Neural cell (in vitro differentiated cells): ENCODE results near the gene MDFIC2. TPM values are rescaled to one million over a fixed set of nuclear protein-coding genes. Genes with fewer than 3 reads are reported as not detected.

Source experiments
- H2AFZ ChIP-seq: fragments of 200-600, 300-800 bp; sonication (generic), shearing (Covaris generic); 2 replicates; pipeline ENCODE4 v1.6.0; 2014; ENCODE audit warnings: low read depth, mild to moderate bottlenecking, antibody characterized with exemption, low read length, moderate library complexity
- H3F3A ChIP-seq: fragments of 200-600 bp; shearing (Covaris generic); 2 replicates; pipeline ENCODE4 v1.6.1; 2016; ENCODE audit warnings: mild to moderate bottlenecking, moderate library complexity, mixed read lengths, antibody characterized with exemption, low read length; ENCODE audit not compliant: insufficient read depth, poor library complexity, severe bottlenecking
- H3K27ac ChIP-seq: fragments of 200-600, 300-800 bp; sonication (generic), shearing (Covaris generic); 2 replicates; pipeline ENCODE4 v1.5.1; 2014; ENCODE audit warnings: mild to moderate bottlenecking, low read length, moderate library complexity
- H3K27me3 ChIP-seq: fragments of 300-800, 200-600 bp; sonication (generic), shearing (Covaris generic); 2 replicates; pipeline ENCODE4 v1.6.0; 2014; ENCODE audit warnings: mild to moderate bottlenecking, low read depth, low read length, moderate library complexity; ENCODE audit not compliant: insufficient read depth
- H3K36me3 ChIP-seq: fragments of 300-800, 200-600 bp; sonication (generic), shearing (Covaris generic); 2 replicates; pipeline ENCODE4 v1.5.1; 2014; ENCODE audit warnings: mild to moderate bottlenecking, antibody characterized with exemption, low read length, moderate library complexity; ENCODE audit not compliant: insufficient read depth
- H3K4me2 ChIP-seq: fragments of 300-800, 200-600 bp; sonication (generic), shearing (Covaris generic); 2 replicates; pipeline ENCODE4 v1.6.0; 2014; ENCODE audit warnings: mild to moderate bottlenecking, low read length
- H3K4me3 ChIP-seq: fragments of 300-800, 200-600 bp; sonication (generic), shearing (Covaris generic); 2 replicates; pipeline ENCODE4 v1.5.1; 2014; ENCODE audit warnings: mild to moderate bottlenecking, low read length, moderate library complexity
- H3K79me2 ChIP-seq: fragments of 200-600 bp; shearing (Covaris generic); replicated peaks from 2 replicates; pipeline ENCODE4 v1.6.0; 2014; ENCODE audit warnings: mild to moderate bottlenecking, low read length, moderate library complexity; ENCODE audit not compliant: insufficient read depth
- H3K9ac ChIP-seq: fragments of 300-800, 200-600 bp; sonication (generic), shearing (Covaris generic); 2 replicates; pipeline ENCODE4 v1.6.1; 2016; ENCODE audit warnings: mild to moderate bottlenecking, low read length, mixed read lengths
- H3K9me2 ChIP-seq: fragments of 200-600 bp; shearing (Covaris generic); 2 replicates; pipeline ENCODE4 v1.6.1; 2016; ENCODE audit warnings: mild to moderate bottlenecking, low read length, mixed read lengths; ENCODE audit not compliant: insufficient read depth
- H3K9me3 ChIP-seq: fragments of 200-600, 300-800 bp; sonication (generic), shearing (Covaris generic); 2 replicates; pipeline ENCODE4 v1.6.1; 2016; ENCODE audit warnings: mild to moderate bottlenecking, mixed run types, low read length, moderate library complexity, mixed read lengths
- H4K20me1 ChIP-seq: fragments of 200-600 bp; shearing (Covaris generic); 2 replicates; pipeline ENCODE4 v1.6.1; 2016; ENCODE audit warnings: mild to moderate bottlenecking, mixed run types; ENCODE audit not compliant: insufficient read depth
- EP300 ChIP-seq: fragments of 450-650 bp; conservative IDR thresholded peaks from 2 replicates; pipeline ENCODE4 v1.6.1; 2014; ENCODE audit warnings: antibody characterized with exemption, mild to moderate bottlenecking, moderate library complexity; ENCODE audit not compliant: poor library complexity, severe bottlenecking
- EZH2 ChIP-seq: fragments of 200-600, 300-800 bp; shearing (Covaris generic), sonication (generic); IDR thresholded peaks from 2 replicates; pipeline ENCODE4 v1.6.1; 2014; ENCODE audit warnings: antibody characterized with exemption, low read length, borderline replicate concordance, mild to moderate bottlenecking; ENCODE audit not compliant: insufficient read depth, poor library complexity, severe bottlenecking
- MXI1 ChIP-seq: fragments of 450-650 bp; conservative IDR thresholded peaks from 2 replicates; pipeline ENCODE4 v1.6.1; 2014; ENCODE audit warnings: antibody characterized with exemption, mild to moderate bottlenecking; ENCODE audit not compliant: poor library complexity, severe bottlenecking
- POLR2AphosphoS5 ChIP-seq: IDR thresholded peaks from 2 replicates; pipeline ENCODE4 v1.6.1; 2012
- RAD21 ChIP-seq: fragments of 450-650 bp; conservative IDR thresholded peaks from 2 replicates; pipeline ENCODE4 v1.6.1; 2014; ENCODE audit warnings: antibody characterized with exemption, mild to moderate bottlenecking, moderate library complexity
- SMC3 ChIP-seq: fragments of 450-650 bp; conservative IDR thresholded peaks from 2 replicates; pipeline ENCODE4 v1.6.1; 2014; ENCODE audit warnings: antibody characterized with exemption, mild to moderate bottlenecking, moderate library complexity; ENCODE audit not compliant: poor library complexity
- TAF1 ChIP-seq: IDR thresholded peaks from 2 replicates; pipeline ENCODE4 v1.6.1; 2012; ENCODE audit warnings: low read depth
- polyA plus RNA-seq: library from polyadenylated mRNA; depleted of rRNA; stranded (reverse); fragments of >200 nt; gene quantifications from 2 replicates; pipeline ENCODE4 v1.2.3, GENCODE V29; 2014
- TF ChIP-seq, protein P1 (sequence below): IDR thresholded peaks from 2 replicates; pipeline ENCODE4 v1.6.1; 2012; ENCODE audit warnings: borderline replicate concordance
- TF ChIP-seq, protein P2 (sequence below): fragments of 450-650 bp; IDR thresholded peaks from 2 replicates; pipeline ENCODE4 v1.5.1; 2014; ENCODE audit warnings: antibody characterized with exemption, mild to moderate bottlenecking, moderate library complexity; ENCODE audit not compliant: poor library complexity, severe bottlenecking

The MDFIC2 gene
- polyA plus RNA-seq, 1 donor from 2014 or later, result not detected

DNA sequence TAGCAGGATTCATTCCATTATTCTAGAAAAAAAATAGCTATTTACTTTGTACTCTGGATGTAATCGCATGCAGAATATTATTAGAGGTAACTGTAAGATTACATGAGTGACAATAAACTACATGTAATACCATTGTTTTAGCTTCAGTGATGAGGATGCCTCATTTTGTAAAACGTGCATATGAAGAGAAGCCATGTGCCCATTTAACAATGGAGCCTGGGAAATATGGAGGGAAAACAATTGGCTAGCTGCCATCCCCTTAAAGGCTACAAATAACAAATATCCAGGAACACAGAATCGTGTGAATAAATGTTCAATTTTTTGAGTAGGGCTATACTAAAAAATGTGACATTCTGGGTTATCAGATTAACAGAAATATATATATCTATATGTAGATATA is 161.8 kb downstream of the MDFIC2 start:
- Histone ChIP-seq H3K9me3 (no peaks in the 10 kb centered on the region), H3K9me2 (no peaks in the 10 kb centered on the region), H3K27me3 (no peaks in the 10 kb centered on the region), H3K4me2 (no peak overlapping the region), H3K36me3 (no peaks in the 10 kb centered on the region), H2AFZ (no peak overlapping the region), H3K9ac (no peak overlapping the region), H4K20me1 (no peaks in the 10 kb centered on the region), H3K27ac (no peak overlapping the region), H3K79me2 (no peaks in the 10 kb centered on the region), H3K4me3 (no peak overlapping the region), H3F3A (no peaks in the 10 kb centered on the region)
- TF ChIP-seq, protein P1, sequence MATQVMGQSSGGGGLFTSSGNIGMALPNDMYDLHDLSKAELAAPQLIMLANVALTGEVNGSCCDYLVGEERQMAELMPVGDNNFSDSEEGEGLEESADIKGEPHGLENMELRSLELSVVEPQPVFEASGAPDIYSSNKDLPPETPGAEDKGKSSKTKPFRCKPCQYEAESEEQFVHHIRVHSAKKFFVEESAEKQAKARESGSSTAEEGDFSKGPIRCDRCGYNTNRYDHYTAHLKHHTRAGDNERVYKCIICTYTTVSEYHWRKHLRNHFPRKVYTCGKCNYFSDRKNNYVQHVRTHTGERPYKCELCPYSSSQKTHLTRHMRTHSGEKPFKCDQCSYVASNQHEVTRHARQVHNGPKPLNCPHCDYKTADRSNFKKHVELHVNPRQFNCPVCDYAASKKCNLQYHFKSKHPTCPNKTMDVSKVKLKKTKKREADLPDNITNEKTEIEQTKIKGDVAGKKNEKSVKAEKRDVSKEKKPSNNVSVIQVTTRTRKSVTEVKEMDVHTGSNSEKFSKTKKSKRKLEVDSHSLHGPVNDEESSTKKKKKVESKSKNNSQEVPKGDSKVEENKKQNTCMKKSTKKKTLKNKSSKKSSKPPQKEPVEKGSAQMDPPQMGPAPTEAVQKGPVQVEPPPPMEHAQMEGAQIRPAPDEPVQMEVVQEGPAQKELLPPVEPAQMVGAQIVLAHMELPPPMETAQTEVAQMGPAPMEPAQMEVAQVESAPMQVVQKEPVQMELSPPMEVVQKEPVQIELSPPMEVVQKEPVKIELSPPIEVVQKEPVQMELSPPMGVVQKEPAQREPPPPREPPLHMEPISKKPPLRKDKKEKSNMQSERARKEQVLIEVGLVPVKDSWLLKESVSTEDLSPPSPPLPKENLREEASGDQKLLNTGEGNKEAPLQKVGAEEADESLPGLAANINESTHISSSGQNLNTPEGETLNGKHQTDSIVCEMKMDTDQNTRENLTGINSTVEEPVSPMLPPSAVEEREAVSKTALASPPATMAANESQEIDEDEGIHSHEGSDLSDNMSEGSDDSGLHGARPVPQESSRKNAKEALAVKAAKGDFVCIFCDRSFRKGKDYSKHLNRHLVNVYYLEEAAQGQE, result no peak
- TF ChIP-seq EP300, result no peak
- no peak for TF ChIP-seq POLR2AphosphoS5
- TF ChIP-seq EZH2, result no peak
- TF ChIP-seq SMC3, result no peak
- no peak for TF ChIP-seq TAF1
- TF ChIP-seq RAD21, result no peak
- TF ChIP-seq, protein P2, sequence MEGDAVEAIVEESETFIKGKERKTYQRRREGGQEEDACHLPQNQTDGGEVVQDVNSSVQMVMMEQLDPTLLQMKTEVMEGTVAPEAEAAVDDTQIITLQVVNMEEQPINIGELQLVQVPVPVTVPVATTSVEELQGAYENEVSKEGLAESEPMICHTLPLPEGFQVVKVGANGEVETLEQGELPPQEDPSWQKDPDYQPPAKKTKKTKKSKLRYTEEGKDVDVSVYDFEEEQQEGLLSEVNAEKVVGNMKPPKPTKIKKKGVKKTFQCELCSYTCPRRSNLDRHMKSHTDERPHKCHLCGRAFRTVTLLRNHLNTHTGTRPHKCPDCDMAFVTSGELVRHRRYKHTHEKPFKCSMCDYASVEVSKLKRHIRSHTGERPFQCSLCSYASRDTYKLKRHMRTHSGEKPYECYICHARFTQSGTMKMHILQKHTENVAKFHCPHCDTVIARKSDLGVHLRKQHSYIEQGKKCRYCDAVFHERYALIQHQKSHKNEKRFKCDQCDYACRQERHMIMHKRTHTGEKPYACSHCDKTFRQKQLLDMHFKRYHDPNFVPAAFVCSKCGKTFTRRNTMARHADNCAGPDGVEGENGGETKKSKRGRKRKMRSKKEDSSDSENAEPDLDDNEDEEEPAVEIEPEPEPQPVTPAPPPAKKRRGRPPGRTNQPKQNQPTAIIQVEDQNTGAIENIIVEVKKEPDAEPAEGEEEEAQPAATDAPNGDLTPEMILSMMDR, result no peak
- no peak for TF ChIP-seq MXI1

DNA sequence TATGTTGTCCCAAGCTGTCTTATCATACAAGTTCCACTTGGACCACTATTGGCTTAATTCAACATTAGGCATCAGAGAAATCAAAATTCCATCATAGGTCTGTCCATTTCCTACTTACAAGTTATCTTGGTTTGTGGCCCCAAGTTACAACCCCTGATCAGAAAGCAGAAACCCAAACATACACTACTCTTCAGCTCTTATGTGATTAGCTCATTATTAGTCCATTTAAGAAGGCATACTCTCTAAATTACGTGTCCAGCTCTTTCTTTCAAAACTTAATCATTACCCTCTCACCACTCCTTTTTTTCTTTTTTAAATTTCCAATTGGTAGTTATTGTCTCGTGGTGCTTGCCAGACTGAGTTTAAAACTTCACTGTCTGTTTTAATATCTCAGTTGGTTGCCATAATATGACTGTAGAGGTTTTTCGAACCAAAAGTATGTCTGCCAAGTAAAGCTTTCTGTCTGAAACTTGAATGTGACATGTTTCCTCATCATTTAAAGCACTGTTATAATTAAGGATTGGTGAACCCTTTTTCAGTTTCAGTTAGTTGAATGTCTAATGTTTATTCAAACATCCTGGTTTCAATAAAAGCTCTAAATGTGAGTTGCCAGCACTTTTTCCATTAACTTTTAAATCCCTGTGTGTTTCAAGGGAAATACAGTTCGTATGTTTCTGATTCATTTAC is 162.6 kb downstream of the MDFIC2 start:
- H2AFZ ChIP-seq, result no peak overlapping the region
- H3K27ac ChIP-seq, result no peak overlapping the region
- peaks cover 3% of the 10 kb centered on the region for H3K9me3 ChIP-seq
- no peaks in the 10 kb centered on the region for H3K79me2 ChIP-seq
- no peaks in the 10 kb centered on the region for H3K27me3 ChIP-seq
- H3K36me3 ChIP-seq, result no peaks in the 10 kb centered on the region
- H3K9me2 ChIP-seq, result no peaks in the 10 kb centered on the region
- H3F3A ChIP-seq, result no peaks in the 10 kb centered on the region
- H3K4me3 ChIP-seq, result no peak overlapping the region
- no peak overlapping the region for H3K4me2 ChIP-seq
- no peaks in the 10 kb centered on the region for H4K20me1 ChIP-seq
- TF ChIP-seq MXI1, result no peak
- TF ChIP-seq, protein P1, result no peak
- TF ChIP-seq SMC3, result no peak
- TF ChIP-seq, protein P2, result no peak
- TF ChIP-seq RAD21, result no peak
- TF ChIP-seq POLR2AphosphoS5, result no peak
- TF ChIP-seq TAF1, result no peak
- no peak for TF ChIP-seq EZH2
- no peak overlapping the region for H3K9ac ChIP-seq
